Neural crest cell (in vitro differentiated cells): ENCODE results near the gene RNF133. TPM values are rescaled to one million over a fixed set of nuclear protein-coding genes. Genes with fewer than 3 reads are reported as not detected.
"Not testable (repeated sequence)": the region's sequence is repeated elsewhere in the genome, so short reads cannot be mapped to it uniquely, and the experiment has no call there.

Source experiments
- DNase-seq: peaks from one replicate; pipeline ENCODE4 v3.0.0; 2021; ENCODE audit warnings: low read depth, mixed read lengths, low spot score
- H3K27ac Mint-ChIP-seq: one replicate; pipeline ENCODE4 v1.8.0; 2021; ENCODE audit warnings: mild to moderate bottlenecking, mixed read lengths; ENCODE audit not compliant: unreplicated experiment
- H3K27me3 Mint-ChIP-seq: 2 replicates; pipeline ENCODE4 v1.8.0; 2021; ENCODE audit warnings: low read depth, mild to moderate bottlenecking, mixed read lengths
- H3K36me3 Mint-ChIP-seq: 2 replicates; pipeline ENCODE4 v1.8.0; 2021; ENCODE audit warnings: low read depth, mild to moderate bottlenecking, mixed read lengths
- H3K4me1 Mint-ChIP-seq: 2 replicates; pipeline ENCODE4 v1.8.0; 2021; ENCODE audit warnings: mixed read lengths
- H3K4me3 Mint-ChIP-seq: one replicate; pipeline ENCODE4 v1.8.0; 2021; ENCODE audit warnings: mild to moderate bottlenecking, mixed read lengths
- H3K9me3 Mint-ChIP-seq: 2 replicates; pipeline ENCODE4 v1.8.0; 2021; ENCODE audit warnings: mixed read lengths
- total RNA-seq: library from RNA; stranded (reverse); gene quantifications from 2 replicates; pipeline ENCODE4 v1.2.1, GENCODE V29; 2021
- TF ChIP-seq, protein P1 (sequence below): fragments of 200-600 bp; sonication (generic); conservative IDR thresholded peaks from 2 replicates; pipeline ENCODE4 v1.5.0; 2021; ENCODE audit warnings: antibody characterized with exemption, mild to moderate bottlenecking

RNF133 gene
- total RNA-seq, 1 donor from 2014 or later, result 0.16 TPM

DNA sequence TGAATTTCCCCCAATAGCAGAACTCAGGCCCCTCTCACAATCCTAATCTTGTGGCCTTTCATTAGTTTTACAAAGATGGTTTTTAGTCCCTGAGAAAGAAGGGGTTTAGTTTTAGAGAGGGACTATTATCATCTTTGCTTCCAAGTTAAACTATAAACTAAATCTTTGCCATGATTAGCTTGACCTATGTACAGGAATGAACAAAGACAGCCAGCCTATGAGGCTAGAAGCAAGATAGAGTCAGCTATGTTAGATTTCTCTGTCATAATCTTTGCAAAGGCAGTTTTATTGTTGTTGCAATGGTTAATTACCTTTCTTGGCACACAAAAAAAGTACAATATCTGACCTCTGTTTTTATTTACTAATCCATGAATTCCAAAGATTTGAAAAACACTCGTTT, 19.1 kb downstream of the RNF133 start:
- DNase-seq, result no peak
- Mint-ChIP-seq H3K4me1 (peaks cover 18% of the 10 kb centered on the region), H3K36me3 (no peaks in the 10 kb centered on the region), H3K27ac (no peak overlapping the region), H3K4me3 (no peak overlapping the region), H3K9me3 (peaks cover 2% of the 10 kb centered on the region), H3K27me3 (no peaks in the 10 kb centered on the region)
- TF ChIP-seq, protein P1, sequence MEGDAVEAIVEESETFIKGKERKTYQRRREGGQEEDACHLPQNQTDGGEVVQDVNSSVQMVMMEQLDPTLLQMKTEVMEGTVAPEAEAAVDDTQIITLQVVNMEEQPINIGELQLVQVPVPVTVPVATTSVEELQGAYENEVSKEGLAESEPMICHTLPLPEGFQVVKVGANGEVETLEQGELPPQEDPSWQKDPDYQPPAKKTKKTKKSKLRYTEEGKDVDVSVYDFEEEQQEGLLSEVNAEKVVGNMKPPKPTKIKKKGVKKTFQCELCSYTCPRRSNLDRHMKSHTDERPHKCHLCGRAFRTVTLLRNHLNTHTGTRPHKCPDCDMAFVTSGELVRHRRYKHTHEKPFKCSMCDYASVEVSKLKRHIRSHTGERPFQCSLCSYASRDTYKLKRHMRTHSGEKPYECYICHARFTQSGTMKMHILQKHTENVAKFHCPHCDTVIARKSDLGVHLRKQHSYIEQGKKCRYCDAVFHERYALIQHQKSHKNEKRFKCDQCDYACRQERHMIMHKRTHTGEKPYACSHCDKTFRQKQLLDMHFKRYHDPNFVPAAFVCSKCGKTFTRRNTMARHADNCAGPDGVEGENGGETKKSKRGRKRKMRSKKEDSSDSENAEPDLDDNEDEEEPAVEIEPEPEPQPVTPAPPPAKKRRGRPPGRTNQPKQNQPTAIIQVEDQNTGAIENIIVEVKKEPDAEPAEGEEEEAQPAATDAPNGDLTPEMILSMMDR, result no peak

DNA sequence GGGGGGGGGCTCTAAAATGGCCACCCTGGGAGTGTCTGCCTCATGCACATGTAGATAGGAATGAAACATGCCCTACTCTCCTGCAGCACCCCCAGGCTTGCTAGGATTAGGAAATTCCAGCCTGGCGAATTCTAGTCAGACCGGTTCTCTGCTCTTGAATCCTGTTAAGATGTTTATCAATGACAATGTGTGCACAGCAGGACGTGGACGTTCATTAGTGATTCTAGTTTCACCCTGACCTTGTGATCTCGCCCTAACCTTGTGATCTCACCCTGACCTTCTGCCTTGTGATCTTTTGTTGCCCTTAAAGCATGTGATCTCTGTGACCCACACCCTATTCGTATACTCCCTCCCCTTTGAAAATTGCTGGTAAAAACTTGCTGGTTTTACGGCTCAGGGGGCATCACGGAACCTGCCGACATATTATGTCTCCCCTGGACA, 19.6 kb downstream of the RNF133 start:
- not testable (repeated sequence) for H3K36me3 Mint-ChIP-seq, H3K9me3 Mint-ChIP-seq, H3K27me3 Mint-ChIP-seq, H3K4me3 Mint-ChIP-seq
- Mint-ChIP-seq H3K4me1 (peaks cover 18% of the 10 kb centered on the region), H3K27ac (peak overlapping the region; percentile 74)
- peak; percentile 3 for DNase-seq

DNA sequence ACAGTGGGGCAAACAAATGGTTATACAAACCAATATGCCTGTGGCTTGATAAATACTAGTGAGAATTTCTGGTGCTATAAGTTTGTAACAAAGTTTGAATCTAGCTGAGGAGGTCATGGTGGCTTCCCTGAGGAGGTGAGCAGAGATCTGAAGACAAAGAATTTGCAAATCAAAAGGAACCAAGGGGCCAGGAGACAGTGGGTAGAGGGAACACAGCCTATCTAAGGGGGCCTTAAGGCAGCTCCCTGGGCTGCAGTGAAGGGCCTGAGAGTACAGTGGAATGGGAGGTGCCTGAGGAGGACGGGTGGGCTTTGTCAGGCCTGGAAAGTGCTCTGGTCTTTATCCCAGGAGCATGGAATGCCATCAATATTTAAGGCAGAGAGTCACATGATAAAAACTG, 21.8 kb downstream of the RNF133 start:
- Mint-ChIP-seq H3K4me1 (peaks cover 18% of the 10 kb centered on the region), H3K27me3 (no peaks in the 10 kb centered on the region), H3K9me3 (peaks cover 2% of the 10 kb centered on the region), H3K4me3 (no peak overlapping the region), H3K36me3 (no peaks in the 10 kb centered on the region), H3K27ac (no peak overlapping the region)
- no peak for DNase-seq
- TF ChIP-seq, protein P1, result no peak

DNA sequence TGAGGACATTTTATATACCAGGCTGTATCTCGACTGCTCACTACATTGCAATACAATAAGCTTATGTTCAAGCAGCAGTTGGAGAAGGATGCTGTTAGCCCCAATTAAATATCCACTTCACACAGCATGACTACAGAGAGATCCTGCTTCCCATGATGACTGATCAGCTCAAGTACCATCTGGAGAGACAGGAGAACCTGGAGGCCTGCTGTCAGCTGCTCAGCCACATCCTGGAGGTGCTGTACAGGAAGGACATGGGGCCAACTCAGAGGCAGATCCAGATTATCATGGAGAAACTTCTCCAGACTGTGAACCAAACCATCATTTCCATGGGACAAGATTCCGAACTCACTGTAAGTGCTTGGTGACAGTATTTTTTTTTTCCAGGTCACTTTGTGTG, 22.5 kb downstream of the RNF133 start:
- TF ChIP-seq, protein P1, result no peak
- H3K4me1 Mint-ChIP-seq, result peaks cover 18% of the 10 kb centered on the region
- H3K27me3 Mint-ChIP-seq, result no peaks in the 10 kb centered on the region

DNA sequence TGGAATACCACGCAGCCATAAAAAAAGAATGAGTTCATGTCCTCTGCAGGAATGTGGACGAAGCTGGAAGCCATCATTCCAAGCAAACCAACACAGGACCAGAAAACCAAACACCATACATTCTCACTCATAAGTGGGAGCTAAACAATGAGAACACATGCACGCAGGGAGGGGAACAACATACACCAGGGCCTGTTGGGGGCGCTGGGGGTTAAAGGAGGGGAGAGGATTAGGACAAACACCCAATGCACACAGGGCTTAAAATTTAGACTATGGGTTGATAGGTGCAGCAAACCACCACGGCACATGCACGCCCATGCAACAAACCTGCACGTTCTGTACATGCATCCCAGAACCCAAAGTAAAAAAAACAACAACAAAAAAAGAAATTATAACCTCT, 23.3 kb downstream of the RNF133 start:
- Mint-ChIP-seq H3K27me3 (no peaks in the 10 kb centered on the region), H3K4me1 (peaks cover 18% of the 10 kb centered on the region), H3K36me3 (no peaks in the 10 kb centered on the region), H3K4me3 (no peak overlapping the region), H3K9me3 (peaks cover 2% of the 10 kb centered on the region), H3K27ac (no peak overlapping the region)
- no peak for DNase-seq
- TF ChIP-seq, protein P1, result no peak

More for the DNA sequence above, 22.5 kb downstream of the RNF133 start:
- peaks cover 2% of the 10 kb centered on the region for H3K9me3 Mint-ChIP-seq
- no peak for DNase-seq
- H3K27ac Mint-ChIP-seq, result no peak overlapping the region
- no peak overlapping the region for H3K4me3 Mint-ChIP-seq
- H3K36me3 Mint-ChIP-seq, result no peaks in the 10 kb centered on the region

DNA sequence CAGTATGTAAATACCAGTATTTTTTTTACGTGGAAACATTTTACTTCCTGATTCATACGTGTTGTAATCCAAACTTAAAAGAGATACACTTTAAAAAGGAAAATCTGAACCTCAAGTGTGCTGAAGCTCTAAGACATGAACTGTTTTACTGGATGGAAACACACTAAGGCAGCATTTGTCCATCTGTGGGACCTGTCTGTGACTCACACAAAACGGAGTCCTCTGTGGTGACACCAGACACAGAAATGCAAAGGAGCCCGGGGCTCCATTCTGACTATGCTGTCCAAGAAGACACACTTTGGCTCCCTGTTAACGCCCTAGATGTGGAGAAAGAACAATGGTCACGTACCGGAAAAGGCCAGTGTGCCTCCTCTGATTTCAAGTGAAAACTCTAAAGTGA, 23.9 kb downstream of the RNF133 start:
- TF ChIP-seq, protein P1, result no peak
- Mint-ChIP-seq H3K4me1 (peaks cover 18% of the 10 kb centered on the region), H3K36me3 (no peaks in the 10 kb centered on the region), H3K4me3 (no peak overlapping the region), H3K9me3 (peaks cover 2% of the 10 kb centered on the region), H3K27ac (no peak overlapping the region), H3K27me3 (no peaks in the 10 kb centered on the region)
- no peak for DNase-seq
